Astrocyte of the hippocampus (primary cell): ENCODE measurements around the gene NECTIN2.
"Not testable (repeated sequence)": the region's sequence is repeated elsewhere in the genome, so short reads cannot be mapped to it uniquely, and the experiment has no call there.

Experiments used
- DNase-seq: peaks from one replicate; pipeline ENCODE4 v3.0.0; 2011; ENCODE audit warnings: low read depth, low spot score

NECTIN2 gene

GRCh38 chr19:44851427-44851826, 5.3 kb downstream of the NECTIN2 start:
- DNase-seq, result no peak

DNA sequence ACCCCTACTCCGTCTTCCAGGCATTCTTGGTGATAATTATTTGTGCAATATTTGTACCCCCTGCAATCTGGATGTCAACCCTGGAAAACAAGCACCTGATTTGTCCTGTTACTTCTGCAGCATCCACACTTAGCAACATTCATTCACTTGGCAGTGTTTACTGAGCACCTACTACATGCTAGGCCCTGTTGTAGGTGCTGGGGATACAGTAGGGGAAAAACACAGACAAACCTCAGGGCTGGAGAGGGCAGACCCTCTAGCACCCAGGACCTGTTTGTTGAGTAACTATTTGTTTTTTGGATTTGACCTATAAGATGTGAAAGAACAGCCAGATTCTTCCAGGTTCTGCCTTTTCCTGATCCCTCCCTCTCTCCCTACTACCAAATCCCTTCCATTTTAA, 9.5 kb downstream of the NECTIN2 start:
- no peak for DNase-seq

GRCh38 chr19:44856421-44857083, 10.5 kb downstream of the NECTIN2 start:
- peak; percentile 45 for DNase-seq

DNA sequence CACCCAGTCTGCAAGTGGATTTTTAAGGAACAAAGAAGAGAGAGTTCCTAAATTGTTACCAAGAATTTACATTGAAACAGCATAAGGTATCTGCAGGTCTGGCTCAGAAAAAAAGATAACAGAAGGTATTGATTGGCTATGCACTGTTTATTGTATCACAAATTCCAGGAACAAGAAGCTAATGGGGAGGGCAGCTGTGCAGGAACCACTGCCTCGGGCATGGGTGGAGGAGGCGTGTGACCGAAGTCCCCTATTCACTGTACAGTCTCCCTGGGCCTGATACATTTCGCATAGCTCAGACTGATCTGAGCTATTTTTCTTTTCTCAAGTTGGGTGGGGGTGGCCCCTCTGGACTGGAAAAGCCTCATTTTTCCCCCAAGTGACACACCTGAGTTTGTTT, 11.7 kb downstream of the NECTIN2 start:
- no peak for DNase-seq

GRCh38 chr19:44861576-44861975, 15.5 kb downstream of the NECTIN2 start:
- DNase-seq, result not testable (repeated sequence)

DNA sequence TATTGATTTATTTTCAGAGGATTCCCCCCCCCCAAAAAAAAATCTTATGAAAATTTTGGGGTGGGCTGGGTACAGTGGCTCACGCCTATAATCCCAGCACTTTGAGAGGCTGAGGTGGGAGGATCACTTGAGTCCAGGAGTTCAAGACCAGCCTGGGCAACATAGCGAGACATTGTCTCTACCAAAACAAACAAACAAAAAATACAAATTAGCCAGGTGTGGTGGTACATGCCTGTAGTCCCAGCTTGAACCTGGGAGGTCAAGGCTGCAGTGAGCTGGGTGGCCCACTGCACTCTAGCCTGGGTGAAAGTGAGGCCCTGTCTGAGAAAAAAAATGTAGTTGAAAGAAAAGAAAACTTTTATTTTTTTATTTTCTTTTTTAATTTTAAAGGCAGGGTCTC, 17.9 kb downstream of the NECTIN2 start:
- no peak for DNase-seq

GRCh38 chr19:44865196-44865767, 19.2 kb downstream of the NECTIN2 start:
- DNase-seq, result no peak

DNA sequence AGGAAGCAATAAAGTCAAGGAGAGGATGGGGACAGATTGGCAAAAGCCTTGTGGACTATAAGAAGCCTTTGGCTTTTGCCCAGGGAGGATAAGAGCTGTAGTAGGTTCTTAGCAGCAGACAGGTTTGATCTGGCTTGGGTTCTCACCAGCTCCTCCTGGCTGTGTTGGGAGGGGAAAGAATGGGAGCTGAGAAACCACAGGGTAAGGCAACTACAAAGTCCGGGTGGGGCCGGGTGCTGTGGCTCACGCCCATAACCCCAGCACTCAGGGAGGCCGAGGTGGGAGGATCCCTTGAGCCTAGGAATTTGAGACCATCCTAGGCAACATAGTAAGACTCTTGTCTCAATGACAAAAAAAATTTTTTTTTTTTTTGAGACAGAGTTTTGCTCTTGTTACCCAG, 20.6 kb downstream of the NECTIN2 start:
- DNase-seq, result no peak

GRCh38 chr19:44867578-44867977, 21.5 kb downstream of the NECTIN2 start:
- no peak for DNase-seq

DNA sequence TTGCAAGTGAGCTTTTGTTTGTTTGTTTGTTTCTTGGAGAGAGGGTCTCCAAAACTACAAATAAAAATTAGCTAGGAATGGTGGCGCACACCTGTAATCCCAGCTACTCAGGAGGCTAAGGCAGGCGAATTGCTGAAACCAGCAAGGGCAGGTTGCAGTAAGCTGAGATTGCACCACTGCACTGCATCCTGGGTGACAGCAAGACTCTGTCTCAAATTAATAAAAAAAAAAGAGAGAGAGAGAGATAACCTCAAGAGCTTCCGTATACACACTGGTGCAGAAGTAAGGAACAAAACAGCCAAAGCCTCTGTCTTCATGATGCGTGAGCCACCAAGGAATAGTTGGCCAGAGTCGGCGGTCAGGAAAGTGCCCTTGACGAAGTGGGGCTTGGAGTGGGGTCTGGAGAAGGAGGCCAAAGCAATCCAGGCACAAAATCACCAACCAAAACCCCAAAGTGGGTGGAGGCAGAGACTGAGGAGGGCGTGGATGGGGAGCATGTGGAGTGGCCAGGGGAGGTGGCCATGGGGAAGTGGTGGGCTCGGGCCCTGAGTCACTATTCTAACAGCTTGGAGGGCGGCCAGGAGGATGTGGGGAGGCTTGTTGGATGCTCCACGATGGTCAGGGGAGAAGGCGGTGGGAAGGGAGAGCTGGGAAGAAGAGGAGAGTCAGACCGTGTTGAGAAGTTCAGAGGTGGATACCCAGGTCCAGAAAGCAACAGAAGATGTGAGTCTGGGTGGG, 23.8 kb downstream of the NECTIN2 start:
- peak; percentile 92 for DNase-seq

- DNase-seq, result no peak
Observed at GRCh38 chr19:44871809-44872208, 25.7 kb downstream of the NECTIN2 start.

GRCh38 chr19:44872661-44873060, 26.6 kb downstream of the NECTIN2 start:
- DNase-seq, result no peak

DNA sequence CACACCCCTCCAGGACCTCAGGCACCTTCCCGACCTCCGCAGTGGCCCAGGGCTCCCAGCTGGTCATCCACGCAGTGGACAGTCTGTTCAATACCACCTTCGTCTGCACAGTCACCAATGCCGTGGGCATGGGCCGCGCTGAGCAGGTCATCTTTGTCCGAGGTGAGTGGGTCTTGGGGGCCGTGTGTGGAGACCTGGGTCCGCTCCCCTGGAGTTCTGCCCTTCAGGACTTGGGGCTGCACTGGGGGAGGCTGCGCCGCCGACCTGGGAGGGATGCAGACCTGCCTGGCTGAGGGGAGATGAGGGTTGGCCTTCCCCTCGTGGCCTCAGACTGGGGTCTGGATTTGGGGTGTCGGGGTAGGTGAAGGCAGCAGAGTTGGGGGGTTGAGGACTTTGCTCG, 28.2 kb downstream of the NECTIN2 start:
- DNase-seq, result no peak

DNA sequence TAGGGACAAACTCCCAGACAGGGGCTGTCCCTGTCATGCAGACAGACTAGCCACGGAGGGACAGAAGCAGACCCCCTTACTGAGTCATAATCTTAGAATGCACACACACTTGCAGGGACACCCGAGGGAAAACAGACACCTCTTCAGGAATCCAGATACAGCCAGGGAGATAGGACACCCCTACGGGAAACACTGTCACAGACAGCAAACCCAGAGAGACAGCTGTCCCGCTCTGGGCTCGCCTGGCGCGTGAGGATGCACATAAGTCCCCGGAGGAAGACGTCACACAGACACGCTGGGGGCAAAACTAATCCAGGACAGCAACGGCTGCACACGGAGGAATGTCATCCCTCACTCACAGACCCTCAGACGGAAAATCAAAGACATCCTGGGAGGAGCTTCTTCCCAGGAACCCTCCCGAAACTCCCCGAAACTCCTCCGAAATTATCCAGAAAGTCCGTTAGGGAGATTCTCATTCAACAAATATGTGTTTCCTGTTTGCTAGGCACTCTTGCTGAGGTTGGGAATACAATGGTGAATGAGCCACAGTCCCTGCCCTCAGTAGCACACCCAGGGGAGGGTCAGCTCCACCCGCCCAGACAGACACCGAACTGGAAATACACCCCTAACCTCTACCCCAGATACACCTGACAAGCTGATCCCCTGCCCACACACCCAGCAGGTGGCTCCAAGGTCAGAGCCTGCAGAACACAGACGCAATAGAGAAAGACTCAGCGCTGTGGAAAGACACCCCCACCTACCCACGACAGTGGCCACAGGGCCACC, 29.8 kb downstream of the NECTIN2 start:
- DNase-seq, result peak; percentile 31

DNA sequence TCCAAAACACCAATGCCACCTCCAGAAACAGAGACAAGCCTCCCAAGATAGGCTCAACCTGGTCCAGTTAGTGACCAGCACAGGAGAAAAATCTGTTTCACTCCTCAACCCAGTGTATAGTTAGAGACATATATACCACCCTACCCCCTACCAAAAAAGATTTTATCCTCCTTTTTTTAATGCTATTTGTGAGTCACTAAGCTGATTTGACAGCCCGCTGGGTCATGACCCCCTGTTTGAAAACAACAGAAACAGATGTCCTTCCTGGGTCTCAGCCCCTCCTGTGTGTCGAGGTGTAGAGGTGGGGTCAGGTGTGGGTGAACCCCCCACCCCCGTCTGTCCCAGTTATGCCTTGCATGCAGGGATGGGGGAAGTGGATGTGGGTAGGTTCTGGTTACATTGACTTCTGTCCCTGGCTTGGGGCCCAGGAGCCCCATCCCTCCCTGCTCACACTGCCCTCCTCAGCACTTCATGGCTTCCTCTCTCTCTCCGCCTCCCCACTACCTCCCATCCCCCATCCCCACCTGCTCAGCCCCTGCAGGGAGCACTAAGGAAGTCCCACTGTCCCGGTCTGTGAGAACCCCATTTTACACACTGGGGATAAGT, 30.9 kb downstream of the NECTIN2 start:
- peak; percentile 27 for DNase-seq

DNA sequence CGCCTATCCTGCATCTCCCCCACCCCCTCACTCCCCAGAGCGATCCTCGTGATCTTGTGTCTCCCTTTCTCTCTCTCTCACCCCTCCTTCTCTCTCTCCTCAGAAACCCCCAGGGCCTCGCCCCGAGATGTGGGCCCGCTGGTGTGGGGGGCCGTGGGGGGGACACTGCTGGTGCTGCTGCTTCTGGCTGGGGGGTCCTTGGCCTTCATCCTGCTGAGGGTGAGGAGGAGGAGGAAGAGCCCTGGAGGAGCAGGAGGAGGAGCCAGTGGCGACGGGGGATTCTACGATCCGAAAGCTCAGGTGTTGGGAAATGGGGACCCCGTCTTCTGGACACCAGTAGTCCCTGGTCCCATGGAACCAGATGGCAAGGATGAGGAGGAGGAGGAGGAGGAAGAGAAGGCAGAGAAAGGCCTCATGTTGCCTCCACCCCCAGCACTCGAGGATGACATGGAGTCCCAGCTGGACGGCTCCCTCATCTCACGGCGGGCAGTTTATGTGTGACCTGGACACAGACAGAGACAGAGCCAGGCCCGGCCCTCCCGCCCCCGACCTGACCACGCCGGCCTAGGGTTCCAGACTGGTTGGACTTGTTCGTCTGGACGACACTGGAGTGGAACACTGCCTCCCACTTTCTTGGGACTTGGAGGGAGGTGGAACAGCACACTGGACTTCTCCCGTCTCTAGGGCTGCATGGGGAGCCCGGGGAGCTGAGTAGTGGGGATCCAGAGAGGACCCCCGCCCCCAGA, 32.2 kb downstream of the NECTIN2 start:
- no peak for DNase-seq

- DNase-seq, result no peak
Observed at GRCh38 chr19:44879309-44880065, 33.4 kb downstream of the NECTIN2 start.

DNA sequence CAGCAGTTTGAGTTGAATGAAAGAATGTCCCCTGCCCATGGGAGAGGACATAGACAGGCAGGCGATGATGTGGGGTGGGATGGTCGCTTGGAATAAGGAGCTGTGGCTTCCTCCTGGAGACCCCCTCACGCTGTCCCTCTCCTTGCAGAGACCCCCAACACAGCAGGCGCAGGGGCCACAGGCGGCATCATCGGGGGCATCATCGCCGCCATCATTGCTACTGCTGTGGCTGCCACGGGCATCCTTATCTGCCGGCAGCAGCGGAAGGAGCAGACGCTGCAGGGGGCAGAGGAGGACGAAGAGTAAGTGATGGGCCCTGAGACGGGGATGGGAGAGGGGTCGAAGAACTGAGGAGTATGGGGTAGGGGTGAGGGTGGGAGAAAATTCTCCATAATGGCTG, 36.0 kb downstream of the NECTIN2 start:
- DNase-seq, result no peak

DNA sequence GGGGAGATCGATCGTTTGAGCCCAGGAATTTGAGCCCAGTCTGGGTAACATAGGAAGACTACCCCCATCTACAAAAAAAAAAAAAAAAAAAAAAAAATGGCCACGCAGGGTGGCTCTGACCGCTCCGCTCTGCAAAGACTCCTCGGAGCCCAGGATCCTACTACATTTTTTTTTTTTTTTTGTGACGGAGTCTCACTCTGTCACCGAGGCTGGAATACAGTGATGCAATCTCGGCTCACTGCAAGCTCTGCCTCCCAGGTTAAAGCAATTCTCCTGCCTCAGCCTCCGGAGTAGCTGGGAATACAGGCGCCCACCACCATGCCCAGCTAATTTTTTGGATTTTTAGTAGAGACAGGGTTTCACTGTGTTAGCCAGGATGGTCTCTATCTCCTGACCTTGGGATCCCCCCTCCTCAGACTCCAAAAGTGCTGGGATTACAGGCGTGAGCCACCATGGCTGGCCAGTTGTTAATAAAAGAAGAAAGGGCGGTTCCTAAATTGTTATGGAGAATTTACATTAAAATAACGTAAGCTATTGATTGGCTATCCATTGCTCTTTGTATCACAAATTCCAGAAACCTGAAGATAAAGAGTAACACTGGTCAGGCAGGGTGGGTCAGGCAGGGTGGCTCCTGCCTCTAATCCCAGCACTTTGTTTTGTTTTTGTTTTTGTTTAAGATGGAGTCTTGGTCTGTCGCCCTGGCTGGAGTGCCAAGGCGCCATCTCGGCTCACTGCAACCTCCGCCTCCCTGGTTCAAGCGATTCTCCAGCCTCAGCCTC, 36.7 kb downstream of the NECTIN2 start:
- DNase-seq, result not testable (repeated sequence)

DNA sequence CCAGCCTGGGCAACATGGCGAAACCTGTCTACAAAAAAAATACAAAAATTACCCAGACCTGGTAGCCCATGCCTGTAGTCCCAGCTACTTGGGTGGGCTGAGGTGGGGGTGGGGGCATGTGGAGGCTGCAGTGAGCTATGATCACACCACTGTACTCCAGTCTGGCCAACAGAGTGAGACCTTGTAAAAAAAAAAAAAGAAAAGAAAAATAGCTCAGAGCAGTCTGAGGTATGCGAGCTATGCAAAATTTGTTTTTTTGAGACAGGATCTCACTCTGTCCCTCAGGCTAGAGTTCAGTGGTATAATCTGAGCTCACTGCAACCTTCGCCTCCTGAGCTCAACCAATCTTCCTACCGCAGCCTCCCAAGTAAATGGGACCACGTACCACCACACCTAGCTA, 37.8 kb downstream of the NECTIN2 start:
- DNase-seq, result peak; percentile 41
